RWPE1 (cell line): ENCODE data around the gene PSMD1.

Experiments used
- CTCF ChIA-PET: fragments of 350-600 bp; sonication (Branson Sonifier 250); formaldehyde crosslinking; extraction: SDS; loops from one replicate; lab custom pipeline; 2021; lab: Yijun Ruan, JAX
- POLR2A ChIA-PET: fragments of 400-600 bp; formaldehyde crosslinking; extraction: SDS; loops from one replicate; lab custom pipeline; 2020; ENCODE audit warnings: antibody characterized with exemption; ENCODE audit not compliant: low non-redundant PET; lab: Yijun Ruan, JAX
- DNase-seq: peaks from one replicate; pipeline ENCODE4 v3.0.0; 2012; ENCODE audit warnings: low spot score
- H3K27ac ChIP-seq: fragments of 450-650 bp; 2 replicates; pipeline ENCODE4 v1.5.1; 2017
- TF ChIP-seq, protein P1 (sequence below): fragments of 450-650 bp; conservative IDR thresholded peaks from 2 replicates; pipeline ENCODE4 v1.5.1; 2017; ENCODE audit warnings: low read depth, mild to moderate bottlenecking

Gene PSMD1

DNA sequence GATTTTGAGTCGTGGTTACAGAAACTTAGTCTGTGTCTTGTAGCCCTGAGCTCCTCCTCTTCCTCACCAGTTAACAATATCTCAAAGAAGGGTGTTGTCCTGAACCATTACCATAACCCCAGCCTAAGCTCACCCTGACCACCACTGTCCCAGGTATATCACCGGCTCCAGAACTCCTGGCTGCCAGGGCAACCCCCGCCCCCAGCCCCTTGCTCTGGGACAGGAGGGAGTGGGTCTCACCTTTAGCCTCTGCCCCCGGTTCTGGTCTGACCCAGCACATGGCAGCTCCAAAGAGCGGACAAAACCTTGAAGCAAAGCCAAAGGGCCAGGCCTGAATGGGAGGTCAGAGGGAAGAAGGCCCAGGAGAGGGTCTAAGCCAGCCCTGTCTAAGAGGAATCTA, 5.6 kb upstream of the PSMD1 start:
- TF ChIP-seq, protein P1, sequence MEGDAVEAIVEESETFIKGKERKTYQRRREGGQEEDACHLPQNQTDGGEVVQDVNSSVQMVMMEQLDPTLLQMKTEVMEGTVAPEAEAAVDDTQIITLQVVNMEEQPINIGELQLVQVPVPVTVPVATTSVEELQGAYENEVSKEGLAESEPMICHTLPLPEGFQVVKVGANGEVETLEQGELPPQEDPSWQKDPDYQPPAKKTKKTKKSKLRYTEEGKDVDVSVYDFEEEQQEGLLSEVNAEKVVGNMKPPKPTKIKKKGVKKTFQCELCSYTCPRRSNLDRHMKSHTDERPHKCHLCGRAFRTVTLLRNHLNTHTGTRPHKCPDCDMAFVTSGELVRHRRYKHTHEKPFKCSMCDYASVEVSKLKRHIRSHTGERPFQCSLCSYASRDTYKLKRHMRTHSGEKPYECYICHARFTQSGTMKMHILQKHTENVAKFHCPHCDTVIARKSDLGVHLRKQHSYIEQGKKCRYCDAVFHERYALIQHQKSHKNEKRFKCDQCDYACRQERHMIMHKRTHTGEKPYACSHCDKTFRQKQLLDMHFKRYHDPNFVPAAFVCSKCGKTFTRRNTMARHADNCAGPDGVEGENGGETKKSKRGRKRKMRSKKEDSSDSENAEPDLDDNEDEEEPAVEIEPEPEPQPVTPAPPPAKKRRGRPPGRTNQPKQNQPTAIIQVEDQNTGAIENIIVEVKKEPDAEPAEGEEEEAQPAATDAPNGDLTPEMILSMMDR: no peak
- CTCF ChIA-PET: interaction anchor here (0.7 kb wide), 1 partner anchor 147 kb away, joined by 3 read pairs; no protein-coding TSS in a partner anchor
- POLR2A ChIA-PET: no interaction called here
- H3K27ac ChIP-seq: no peak overlapping the region
- no peak for DNase-seq

DNA sequence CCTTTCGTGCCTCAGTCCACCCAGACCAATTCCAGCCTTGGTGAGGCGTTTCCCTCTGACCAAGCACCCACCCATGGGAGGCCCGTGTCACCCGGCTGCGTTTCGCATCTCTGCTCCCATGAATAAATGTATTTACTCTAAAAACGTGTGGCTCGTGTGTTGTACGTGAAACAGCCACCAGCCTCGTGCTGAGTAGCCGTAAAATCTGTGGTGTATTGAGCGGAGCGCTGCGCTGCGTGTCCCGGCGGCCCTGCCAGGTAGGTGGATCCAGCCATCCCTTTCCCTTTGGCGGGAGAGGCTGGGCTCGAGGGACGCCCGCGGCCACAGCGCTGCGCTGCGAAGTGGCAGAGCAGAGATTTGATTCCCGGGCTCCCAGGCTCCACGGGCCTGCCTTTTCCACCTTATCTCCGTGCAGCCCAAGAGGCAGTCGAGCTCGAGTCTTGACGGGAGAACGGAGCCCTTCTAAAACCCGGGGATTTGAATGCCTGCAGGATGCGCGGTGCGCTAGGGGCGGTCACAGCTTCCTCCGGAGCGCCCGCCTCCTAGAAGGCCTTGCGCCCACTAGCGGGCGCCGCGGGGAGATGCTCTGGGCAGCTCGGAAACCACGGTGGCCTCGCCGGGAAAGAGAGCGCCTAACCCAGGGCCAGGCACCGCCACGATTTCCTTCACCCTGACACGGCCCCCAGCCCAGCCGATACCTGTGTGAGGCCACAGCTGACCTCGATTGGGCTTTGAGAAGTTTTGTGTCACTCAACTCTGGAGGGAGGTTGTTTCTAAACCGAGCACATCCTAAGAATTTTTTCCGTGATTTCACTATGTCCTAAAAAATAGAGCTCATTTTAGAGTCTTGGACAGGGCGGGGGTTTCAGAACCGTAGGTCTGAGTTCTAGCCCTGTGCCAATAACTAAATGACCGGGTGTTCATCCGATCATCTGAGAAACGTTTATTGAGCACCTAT, 3.9 kb upstream of the PSMD1 start:
- TF ChIP-seq, protein P1: peak; percentile 95
- peak overlapping the region; percentile 61 for H3K27ac ChIP-seq
- peak; percentile 77 for DNase-seq
- CTCF ChIA-PET: interaction anchor here (0.6 to 1.9 kb wide), 17 partner anchors 8 to 1455 kb away, joined by 3 to 11 read pairs (median 4); no protein-coding TSS in a partner anchor
- POLR2A ChIA-PET: no interaction called here

DNA sequence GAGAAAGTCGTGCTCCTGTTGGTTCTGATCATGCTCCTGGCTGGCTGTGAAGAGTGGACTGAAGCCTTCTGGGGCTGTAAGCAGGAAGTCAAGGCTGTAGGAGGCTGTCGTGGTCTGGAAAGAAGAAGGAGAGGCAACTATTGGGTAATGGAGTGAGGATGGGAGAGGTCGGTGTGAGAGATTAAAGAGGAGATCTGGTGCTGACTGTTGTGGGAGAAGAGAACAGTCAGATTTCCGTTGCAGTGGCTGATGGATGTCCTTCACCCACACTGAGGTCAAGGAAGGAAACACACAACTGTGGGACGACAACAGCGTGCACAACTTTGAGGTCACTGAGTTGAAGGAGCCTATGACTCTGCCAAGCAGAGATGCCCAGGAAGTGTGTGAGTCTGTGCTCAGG, 2.8 kb upstream of the PSMD1 start:
- H3K27ac ChIP-seq: no peak overlapping the region
- TF ChIP-seq, protein P1: no peak
- DNase-seq: no peak
- POLR2A ChIA-PET: no interaction called here
- CTCF ChIA-PET: no interaction called here

DNA sequence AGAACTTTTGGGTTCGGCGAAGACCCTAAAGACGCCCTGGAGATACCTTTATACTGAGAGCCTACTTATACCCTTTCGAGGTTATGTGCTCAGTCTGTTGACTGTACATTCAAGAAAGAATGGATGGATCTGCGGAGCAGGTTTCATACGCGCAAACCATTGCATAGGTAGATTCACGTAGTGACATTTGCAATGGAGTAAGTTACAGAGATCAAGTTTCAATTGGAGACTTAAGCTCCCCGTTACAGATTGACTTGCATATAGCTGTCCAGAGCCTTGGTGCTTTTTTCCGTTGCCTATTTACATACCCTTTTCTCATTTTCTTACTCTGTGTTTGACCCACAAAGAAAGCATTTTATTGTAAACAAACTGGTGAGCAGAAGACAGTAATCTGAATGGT, 923 bp downstream of the PSMD1 start:
- DNase-seq: no peak
- TF ChIP-seq, protein P1: no peak
- POLR2A ChIA-PET: no interaction called here
- H3K27ac ChIP-seq: peak overlapping the region; percentile 87
- CTCF ChIA-PET: interaction anchor here (0.6 kb wide), 2 partner anchors 159 to 307 kb away, joined by 3 to 5 read pairs; no protein-coding TSS in a partner anchor

DNA sequence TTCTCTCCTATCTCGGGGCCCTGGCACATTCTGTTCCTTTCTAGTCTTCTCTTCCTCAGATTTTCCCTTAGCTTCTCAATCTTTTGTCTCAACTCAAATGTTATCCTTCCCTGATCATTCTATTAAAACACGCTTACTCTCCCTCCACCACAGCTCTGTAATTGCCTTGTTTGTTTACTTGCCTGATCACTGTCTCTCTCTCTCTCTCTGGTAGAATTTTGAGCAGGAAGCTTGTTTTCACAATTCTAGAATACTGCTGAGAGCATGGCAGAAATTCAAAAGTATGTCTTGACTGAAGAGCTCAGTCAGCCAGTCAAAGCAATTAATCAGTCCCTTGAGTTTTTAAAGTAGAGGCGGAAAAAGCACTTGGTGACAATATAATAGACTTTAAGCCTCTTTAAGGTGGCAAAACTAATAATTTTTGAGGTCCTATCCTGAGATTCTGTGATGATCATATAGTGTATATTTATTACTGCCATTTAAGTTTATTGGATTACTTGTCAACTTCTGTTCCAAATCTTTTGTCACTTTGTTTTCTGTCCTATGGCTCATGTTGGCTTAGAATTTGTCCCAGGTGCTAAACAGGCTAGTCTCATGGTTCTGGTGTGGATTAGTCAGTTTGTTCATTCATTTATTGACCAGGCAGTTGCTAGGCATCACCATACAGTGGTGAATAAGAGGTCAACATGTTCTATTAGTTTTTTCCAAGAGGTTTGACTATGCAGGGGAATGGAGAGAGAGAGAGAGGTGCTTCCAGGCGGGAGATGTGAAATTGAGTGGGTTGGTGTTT, 2.3 kb downstream of the PSMD1 start:
- ChIA-PET POLR2A (no interaction called here), CTCF (no interaction called here)
- H3K27ac ChIP-seq: no peak overlapping the region
- TF ChIP-seq, protein P1: no peak
- no peak for DNase-seq

DNA sequence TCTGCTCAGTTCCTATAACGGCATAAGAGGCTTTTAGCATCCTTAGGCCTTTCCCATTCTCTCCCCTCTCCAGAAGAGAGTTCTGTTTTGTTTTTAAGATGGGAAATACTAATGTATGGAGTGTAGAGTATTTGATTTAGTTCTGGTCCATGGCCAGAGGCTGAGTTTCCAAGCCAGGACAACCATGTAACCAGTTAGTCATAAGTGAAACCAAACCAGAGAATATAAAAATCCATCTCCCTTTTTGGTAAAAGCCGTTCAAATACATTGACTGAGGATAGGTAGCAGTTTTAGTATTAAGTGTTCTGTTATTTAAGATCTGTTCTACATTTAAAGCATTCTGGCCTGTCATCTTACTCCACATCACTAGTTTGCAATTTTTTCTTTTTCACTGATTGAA, 3.1 kb downstream of the PSMD1 start:
- H3K27ac ChIP-seq: no peak overlapping the region
- TF ChIP-seq, protein P1: no peak
- CTCF ChIA-PET: interaction anchor here (0.5 kb wide), 1 partner anchor 349 kb away, joined by 3 read pairs; no protein-coding TSS in a partner anchor
- POLR2A ChIA-PET: no interaction called here
- DNase-seq: no peak
